GM19452 (cell line): ENCODE results near the gene LARP1.
A peak's percentile ranks its signal among the peaks of the same experiment; 100 is the strongest.
"Not testable (repeated sequence)": the region's sequence is repeated elsewhere in the genome, so short reads cannot be mapped to it uniquely, and the experiment has no call there.

Source experiments
- ATAC-seq: cut with Tn5 transposase; IDR thresholded peaks from one replicate; pipeline ENCODE4 v1.9.1; 2021; ENCODE audit not compliant: unreplicated experiment

LARP1 gene

DNA sequence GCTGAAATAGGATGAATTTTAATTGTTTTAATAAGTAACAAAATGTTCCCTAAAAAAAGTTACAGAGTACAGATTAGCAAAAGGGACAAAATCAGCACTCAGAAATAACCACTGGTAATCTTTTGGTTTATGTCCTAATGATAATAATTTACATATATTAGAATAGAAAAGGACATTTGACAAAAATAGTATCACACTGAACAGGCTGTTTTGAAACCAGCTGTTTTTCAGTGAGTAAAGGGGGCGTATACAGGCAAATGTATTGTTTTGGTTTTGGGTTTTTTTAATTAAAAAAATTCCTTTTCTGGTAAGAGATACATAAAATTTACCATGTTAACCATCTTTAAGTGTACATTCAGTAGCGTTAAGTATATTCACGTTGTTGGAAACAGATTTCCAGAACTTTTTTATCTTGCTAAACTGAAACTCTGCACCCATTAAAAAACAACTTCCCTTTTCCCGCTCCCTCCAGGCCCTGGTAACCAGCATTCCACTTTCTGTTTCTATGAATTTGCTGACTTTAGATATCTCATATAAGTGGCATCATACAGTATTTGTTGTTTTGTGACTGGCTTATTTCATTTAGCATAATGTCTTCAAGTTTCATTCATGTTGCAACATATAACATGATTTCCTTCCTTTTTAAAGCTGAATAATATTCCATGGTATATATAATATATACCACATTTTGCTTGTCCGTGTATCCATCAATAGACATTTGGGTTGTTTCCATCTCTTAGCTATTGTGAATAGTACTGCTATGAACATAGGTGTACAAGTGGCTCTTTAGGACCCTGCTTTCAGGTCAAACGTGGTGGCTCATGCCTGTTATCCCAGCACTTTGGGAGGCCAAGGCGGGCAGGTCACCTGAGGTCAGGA, 20.6 kb upstream of the LARP1 start:
- ATAC-seq = no peak

GRCh38 chr5:154735362-154735761, 19.8 kb upstream of the LARP1 start:
- ATAC-seq = not testable (repeated sequence)

DNA sequence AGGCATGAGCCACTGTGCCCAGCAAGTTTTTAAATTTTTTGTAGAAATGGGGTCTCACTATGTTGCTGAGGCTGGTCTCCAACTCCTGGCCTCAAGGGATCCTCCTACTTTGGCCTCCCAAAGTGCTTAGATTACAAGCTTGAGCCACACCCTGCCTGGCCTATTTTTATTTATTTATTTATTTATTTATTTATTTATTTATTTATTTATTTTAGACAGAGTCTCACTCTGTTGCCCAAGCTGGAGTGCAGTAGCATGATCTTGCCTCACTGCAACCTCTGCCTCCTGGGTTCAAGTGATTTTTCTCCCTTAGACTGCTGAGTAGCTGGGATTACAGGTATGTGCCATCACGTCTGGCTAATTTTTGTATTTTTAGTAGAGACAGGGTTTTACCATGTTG, 18.8 kb upstream of the LARP1 start:
- not testable (repeated sequence) for ATAC-seq

DNA sequence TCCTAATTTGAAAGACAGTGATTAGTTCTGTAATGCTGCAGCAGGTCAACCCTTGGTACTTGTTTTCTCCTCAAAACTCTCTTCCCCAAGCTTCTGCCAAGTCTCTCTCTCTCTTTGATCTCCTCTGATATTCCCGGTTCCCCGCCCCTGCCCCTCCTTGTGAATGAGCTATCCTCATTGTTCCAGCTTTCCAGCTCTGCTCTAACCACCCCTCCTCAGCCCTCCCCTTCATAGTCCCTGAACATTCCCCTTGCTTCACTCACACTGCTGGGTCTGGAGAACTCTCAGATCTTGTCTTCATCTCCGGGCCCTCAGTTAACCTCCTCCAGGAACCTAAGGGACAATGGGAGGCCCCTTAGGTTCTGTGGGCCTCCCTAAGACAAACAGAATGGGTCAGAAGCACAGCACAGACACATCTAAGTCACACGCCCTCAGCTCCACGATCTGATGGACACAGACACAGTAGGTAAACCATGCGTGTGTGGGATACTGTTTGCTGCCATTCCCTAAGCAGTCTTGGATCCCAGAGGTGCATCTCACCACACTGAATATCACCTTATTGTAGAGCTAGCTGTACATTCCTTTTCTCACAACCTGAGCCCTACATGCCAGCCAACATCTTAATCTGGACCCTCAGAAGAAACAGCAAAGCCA, 17.4 kb upstream of the LARP1 start:
- ATAC-seq = no peak

- ATAC-seq = no peak
These were observed 14.7 kb upstream of the LARP1 start for GRCh38 chr5:154740483-154740882.

- no peak for ATAC-seq
These were observed 14.2 kb upstream of the LARP1 start for GRCh38 chr5:154740957-154741356.

DNA sequence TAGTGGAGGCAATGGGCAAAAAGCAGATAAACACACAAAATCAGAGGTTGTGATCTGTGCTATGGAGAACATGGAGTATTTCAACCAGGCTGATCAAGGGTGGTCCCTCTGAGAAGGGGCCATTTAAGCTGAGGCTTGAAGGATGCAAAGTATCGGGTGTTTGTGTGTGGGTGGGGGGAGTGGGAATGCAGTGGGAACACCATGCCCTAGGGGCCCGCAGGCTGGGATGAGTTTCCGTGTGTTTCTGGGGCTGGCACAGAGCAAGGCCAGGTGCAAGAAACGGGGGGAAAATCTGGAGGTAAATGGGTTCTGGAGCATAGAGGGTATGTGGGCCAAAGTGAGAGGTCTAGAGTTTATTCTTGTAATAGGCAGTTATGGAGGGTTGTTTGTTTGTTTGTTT, 13.8 kb upstream of the LARP1 start:
- no peak for ATAC-seq

DNA sequence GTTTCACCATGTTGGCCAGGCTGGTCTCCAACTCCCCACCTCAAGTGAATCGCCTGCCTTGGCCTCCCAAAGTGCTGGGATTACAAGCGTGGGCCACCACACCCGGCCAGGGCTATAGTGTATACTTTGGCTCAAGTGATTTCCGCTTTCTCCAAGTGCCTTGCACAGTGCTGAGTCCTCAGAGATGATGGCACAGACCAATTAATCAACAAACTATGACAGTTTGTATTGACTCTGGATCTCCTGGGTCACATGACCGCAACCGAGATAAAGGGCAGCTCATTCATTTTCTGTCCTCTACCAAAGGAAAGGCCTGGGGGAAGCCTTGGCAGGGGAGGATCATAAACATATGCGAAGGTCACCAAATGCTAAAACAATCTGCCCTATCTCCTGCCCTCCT, 11.4 kb upstream of the LARP1 start:
- no peak for ATAC-seq

DNA sequence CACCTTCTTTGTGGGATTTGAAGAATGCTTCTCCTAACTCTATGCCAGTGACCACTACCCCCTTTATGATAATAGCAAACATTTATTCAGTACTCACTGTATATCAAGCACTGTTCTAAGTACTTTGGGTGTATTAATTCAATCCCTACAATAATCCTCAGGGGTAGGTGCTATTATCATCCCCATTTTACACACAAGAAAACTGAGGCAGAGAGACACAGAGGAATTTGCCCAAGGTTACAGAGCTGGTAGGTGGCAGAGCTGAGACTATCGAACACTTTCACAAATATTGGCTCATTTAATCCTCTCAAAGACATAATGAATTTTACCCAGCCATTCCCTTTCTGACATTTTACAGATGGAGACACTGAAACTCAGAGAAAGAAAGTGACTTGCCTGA, 9.8 kb upstream of the LARP1 start:
- ATAC-seq = no peak

DNA sequence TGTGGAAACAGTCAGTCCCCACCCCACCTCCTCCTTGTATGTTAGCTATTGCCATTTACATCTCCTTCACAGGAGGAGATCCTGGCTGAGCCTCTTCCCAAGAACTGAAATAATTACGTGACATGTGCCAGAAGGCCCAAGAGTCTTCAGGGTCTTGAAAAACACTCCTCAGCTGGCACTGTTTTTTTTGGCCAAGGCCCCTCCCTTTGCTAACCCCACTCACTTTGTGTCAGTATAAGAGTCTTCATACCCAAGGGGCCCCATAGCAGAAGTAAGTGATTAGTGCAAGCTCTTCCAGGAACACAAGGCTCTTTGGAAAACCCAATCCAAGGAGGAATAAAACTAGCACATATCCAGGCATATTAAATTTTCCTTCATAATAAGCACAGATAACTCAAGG, 5.7 kb upstream of the LARP1 start:
- ATAC-seq = no peak

- ATAC-seq = not testable (repeated sequence)
These were observed 4.5 kb upstream of the LARP1 start for GRCh38 chr5:154750641-154751040.

DNA sequence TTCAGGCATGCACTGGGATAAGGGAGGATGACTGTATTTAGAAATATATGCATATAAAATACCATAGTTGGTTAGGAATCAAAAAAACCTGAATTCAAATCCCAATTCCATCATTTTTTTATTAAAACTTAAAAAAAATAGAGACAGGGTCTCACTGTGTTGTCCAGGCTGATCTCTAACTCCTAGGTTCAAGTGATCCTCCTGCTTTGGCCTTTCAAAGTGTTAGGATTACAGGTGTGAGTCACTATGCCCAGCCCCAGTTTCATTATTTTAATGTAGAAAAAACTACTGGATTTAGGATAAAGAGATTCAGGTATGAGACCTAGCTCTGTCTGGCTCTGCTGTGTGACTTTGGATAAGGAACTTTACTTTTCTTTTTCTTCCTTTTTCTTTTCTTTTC, 3.3 kb upstream of the LARP1 start:
- no peak for ATAC-seq

DNA sequence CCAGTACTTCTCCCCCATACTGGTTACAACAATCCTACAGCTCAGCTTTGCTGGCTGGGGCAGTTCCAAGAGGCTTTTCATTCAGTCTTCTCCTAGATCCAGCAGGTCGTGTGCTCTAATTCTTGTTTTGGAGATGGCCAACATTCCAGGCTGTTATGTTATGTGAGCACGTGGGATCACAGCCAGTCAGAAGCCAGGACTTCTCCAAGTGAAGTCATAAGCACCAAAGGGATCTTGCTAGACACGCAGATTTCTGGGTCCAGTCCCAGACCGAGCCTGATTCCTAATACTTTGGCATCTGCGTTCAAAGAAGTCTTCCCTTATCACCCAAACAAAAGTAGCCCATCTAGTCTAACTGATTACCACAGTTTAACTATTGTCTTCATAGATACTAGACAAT, 1.4 kb upstream of the LARP1 start:
- no peak for ATAC-seq

DNA sequence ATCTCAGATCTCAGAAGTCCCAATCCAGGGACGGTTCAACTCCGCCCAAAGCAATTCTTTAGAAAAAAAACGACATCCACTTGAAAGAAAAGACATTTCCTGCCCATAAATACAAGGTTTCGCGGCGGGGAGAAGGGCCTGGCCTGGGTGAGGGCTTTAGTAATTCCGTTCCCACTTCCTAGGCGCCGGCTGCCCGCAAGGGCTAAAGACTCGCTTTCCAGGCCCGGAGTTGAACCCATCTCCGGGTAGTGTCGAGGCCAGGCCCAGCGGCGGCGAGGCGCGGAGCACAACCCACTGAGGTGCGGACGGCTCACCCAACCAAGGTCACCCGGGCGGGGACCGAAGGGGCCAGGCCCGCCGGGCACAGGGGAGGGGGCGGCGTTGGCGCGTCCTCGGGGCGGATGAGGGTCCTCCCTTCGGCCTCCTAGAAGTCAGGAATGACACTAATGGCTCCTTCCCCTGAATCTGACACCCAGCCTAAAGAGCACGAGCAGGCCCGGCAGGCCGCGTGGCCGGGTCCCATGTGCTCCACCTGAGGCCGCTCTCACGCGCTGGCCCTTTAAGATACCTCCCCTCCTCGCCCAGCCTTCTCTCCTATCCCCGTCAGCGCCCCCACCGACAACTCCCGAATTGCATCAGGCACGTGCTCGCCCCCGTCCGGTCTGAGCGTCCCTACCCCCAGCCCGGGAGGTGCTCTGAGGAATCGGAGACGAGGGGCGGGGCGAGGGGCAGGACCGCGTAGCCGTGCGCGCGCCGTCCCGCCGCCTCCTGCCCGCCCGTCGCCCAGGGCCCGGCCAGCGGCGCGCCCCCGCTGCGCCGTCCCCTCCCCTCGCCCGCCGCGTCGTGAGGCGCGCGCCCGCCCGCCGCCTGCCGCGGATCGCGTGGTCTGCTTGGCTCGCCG, 467 bp upstream of the LARP1 start:
- peak; percentile 87 for ATAC-seq

- ATAC-seq = no peak
These were observed 1.1 kb downstream of the LARP1 start for GRCh38 chr5:154756009-154756867.

- no peak for ATAC-seq
These were observed 2.0 kb downstream of the LARP1 start for GRCh38 chr5:154756868-154757813.

DNA sequence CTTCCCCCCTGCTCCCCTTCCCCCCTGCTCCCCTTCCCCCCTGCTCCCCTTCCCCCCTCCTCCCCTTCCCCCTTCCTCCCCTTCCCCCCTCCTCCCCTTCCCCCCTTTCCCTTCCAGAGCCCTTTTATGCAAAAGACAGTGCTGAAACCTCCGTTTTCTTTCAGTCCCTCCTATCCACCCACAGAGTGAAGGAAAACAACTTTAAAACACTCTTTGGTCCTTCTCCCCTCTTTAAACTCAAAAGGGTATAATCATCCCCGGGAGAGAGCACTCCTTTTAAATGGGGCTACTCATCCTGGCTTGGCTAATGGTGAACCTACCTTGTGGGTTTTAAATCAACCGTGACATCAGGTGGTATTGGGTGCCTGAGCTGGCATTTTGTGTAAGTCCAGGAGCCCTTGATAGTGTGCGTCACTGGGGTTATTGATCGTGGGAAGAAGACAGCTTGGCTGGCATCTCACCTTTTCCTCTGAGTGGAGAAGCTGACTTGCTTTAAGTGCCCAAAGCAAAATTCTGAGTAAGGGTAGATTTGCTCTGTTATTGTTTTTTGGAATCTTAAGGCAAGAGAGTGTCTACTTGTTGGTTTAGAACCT, 2.7 kb downstream of the LARP1 start:
- ATAC-seq = no peak

DNA sequence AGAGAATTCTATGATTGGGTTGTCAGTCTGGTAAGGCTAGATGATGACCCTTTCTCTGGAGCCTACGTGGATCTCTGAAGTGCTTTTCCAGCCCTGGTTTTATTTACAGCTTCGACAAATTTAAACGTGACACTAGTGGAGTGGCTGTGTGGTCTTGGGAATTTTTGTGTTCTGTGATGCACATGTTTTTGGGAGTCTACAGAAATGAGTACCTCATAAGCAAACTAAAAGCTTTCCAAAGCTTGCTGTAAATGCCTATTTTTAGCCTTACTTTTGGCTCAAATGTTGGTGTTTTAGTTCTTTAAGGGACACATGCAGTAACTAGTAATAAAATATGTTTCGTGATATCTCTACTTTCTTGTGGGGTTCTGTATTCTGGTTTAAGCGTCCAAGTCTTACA, 3.3 kb downstream of the LARP1 start:
- no peak for ATAC-seq

- no peak for ATAC-seq
These were observed 3.8 kb downstream of the LARP1 start for GRCh38 chr5:154758977-154759376.
